ENCODE measurements around the gene GNGT1. TPM values are rescaled to one million over a fixed set of nuclear protein-coding genes. Genes with fewer than 3 reads are reported as not detected.

GNGT1 gene
- total RNA-seq, 2 donors from 2014 or later, result not detected

Other genes starting within 250 kb of the GNGT1 start
- not detected for gene TFPI2, start 15.8 kb upstream of the GNGT1 start, total RNA-seq
- gene GNG11, start 15.2 kb downstream of the GNGT1 start, total RNA-seq, result not detected
- 10 to 100 TPM; 18.1 to 23.8 TPM for gene BET1, start 97.8 kb downstream of the GNGT1 start, total RNA-seq

Data from natural killer cell treated with Interleukin-12 subunit alpha and Interleukin-12 subunit beta and Interleukin-15 and Interleukin-18, amount 100 ng/mL, for 72 hours (primary cell).